ENCODE measurements around the gene P2RY6. TPM values are rescaled to one million over a fixed set of nuclear protein-coding genes. Genes with fewer than 3 reads are reported as not detected.
A peak's percentile ranks its signal among the peaks of the same experiment; 100 is the strongest.

P2RY6 gene
- total RNA-seq, 1 donor from 2014 or later = 3.6 TPM

- DNase-seq (ENCODE audit: low spot score) = no peak
- no peak for ATAC-seq
- intact Hi-C loops (cut with DNase I) = loop anchor here (5.0 kb wide), 1 partner anchor 48 kb away; no protein-coding TSS in a partner anchor
Measured at GRCh38 chr11:73235236-73235786, 36.8 kb upstream of the P2RY6 start.

GRCh38 chr11:73236205-73236765 is 35.9 kb upstream of the P2RY6 start:
- DNase-seq (ENCODE audit: low spot score) (no peak), ATAC-seq (no peak)
- intact Hi-C loops (cut with DNase I) = loop anchor here (5.0 kb wide), 1 partner anchor 49 kb away; no protein-coding TSS in a partner anchor

GRCh38 chr11:73236854-73237253 is 35.3 kb upstream of the P2RY6 start:
- intact Hi-C loops (cut with DNase I) = loop anchor here (5.0 kb wide), 1 partner anchor 50 kb away; no protein-coding TSS in a partner anchor
- peak; percentile 29 for ATAC-seq
- DNase-seq (ENCODE audit: low spot score) = no peak

GRCh38 chr11:73237471-73238290 is 34.5 kb upstream of the P2RY6 start:
- no peak for DNase-seq (ENCODE audit: low spot score)
- intact Hi-C loops (cut with DNase I) = loop anchor here (5.0 kb wide), 1 partner anchor 50 kb away; no protein-coding TSS in a partner anchor
- ATAC-seq = no peak

GRCh38 chr11:73239111-73239521 is 33.0 kb upstream of the P2RY6 start:
- intact Hi-C loops (cut with DNase I) = loop anchor here (5.0 kb wide), 1 partner anchor 52 kb away; no protein-coding TSS in a partner anchor
- DNase-seq (ENCODE audit: low spot score) (no peak), ATAC-seq (no peak)

GRCh38 chr11:73239571-73240189 is 32.5 kb upstream of the P2RY6 start:
- intact Hi-C loops (cut with DNase I) = loop anchor here (5.0 to 10.0 kb wide), 2 partner anchors 52 to 405 kb away; no protein-coding TSS in a partner anchor
- ATAC-seq (no peak), DNase-seq (ENCODE audit: low spot score) (no peak)

- ATAC-seq (peak; percentile 22), DNase-seq (ENCODE audit: low spot score) (peak; percentile 64)
- intact Hi-C loops (cut with DNase I) = loop anchor here (10.0 kb wide), 1 partner anchor 405 kb away; no protein-coding TSS in a partner anchor
Measured at GRCh38 chr11:73240190-73240781, 31.9 kb upstream of the P2RY6 start.

- intact Hi-C loops (cut with DNase I) = loop anchor here (10.0 kb wide), 1 partner anchor 406 kb away; no protein-coding TSS in a partner anchor
- ATAC-seq = no peak
- DNase-seq (ENCODE audit: low spot score) = no peak
Measured at GRCh38 chr11:73241300-73241699, 30.8 kb upstream of the P2RY6 start.

GRCh38 chr11:73242251-73243092 is 29.7 kb upstream of the P2RY6 start:
- DNase-seq (ENCODE audit: low spot score) (peak; percentile 81), ATAC-seq (peak; percentile 83)
- intact Hi-C loops (cut with DNase I) = loop anchor here (10.0 kb wide), 1 partner anchor 408 kb away; no protein-coding TSS in a partner anchor

- ATAC-seq (no peak), DNase-seq (ENCODE audit: low spot score) (no peak)
- intact Hi-C loops (cut with DNase I) = loop anchor here (10.0 kb wide), 1 partner anchor 408 kb away; no protein-coding TSS in a partner anchor
Measured at GRCh38 chr11:73243093-73243485, 29.0 kb upstream of the P2RY6 start.

- intact Hi-C loops (cut with DNase I) = loop anchor here (10.0 kb wide), 1 partner anchor 410 kb away; no protein-coding TSS in a partner anchor
- DNase-seq (ENCODE audit: low spot score) = no peak
- no peak for ATAC-seq
Measured at GRCh38 chr11:73244589-73245240, 27.4 kb upstream of the P2RY6 start.

GRCh38 chr11:73245461-73245860 is 26.7 kb upstream of the P2RY6 start:
- intact Hi-C loops (cut with DNase I) = loop anchor here (10.0 kb wide), 1 partner anchor 411 kb away; no protein-coding TSS in a partner anchor
- no peak for DNase-seq (ENCODE audit: low spot score)
- ATAC-seq = no peak

- intact Hi-C loops (cut with DNase I) = loop anchor here (10.0 kb wide), 1 partner anchor 412 kb away; no protein-coding TSS in a partner anchor
- DNase-seq (ENCODE audit: low spot score) (no peak), ATAC-seq (no peak)
Measured at GRCh38 chr11:73246303-73246702, 25.8 kb upstream of the P2RY6 start.

GRCh38 chr11:73248526-73249185 is 23.5 kb upstream of the P2RY6 start:
- ATAC-seq (no peak), DNase-seq (ENCODE audit: low spot score) (no peak)
- intact Hi-C loops (cut with DNase I) = loop anchor here (10.0 kb wide), 1 partner anchor 414 kb away; no protein-coding TSS in a partner anchor

GRCh38 chr11:73249304-73249703 is 22.8 kb upstream of the P2RY6 start:
- intact Hi-C loops (cut with DNase I) = loop anchor here (10.0 kb wide), 1 partner anchor 415 kb away; no protein-coding TSS in a partner anchor
- DNase-seq (ENCODE audit: low spot score) = peak; percentile 17
- ATAC-seq = no peak

Measured in sciatic nerve (tissue), 2 donors.